OCI-LY1 (cell line): ENCODE data around the gene PKD1.

ENCODE experiments used
- H2AFZ ChIP-seq: fragments of 200-600 bp; sonication (generic), shearing (Covaris generic); 2 replicates; pipeline ENCODE4 v1.6.0; 2014; ENCODE audit warnings: antibody characterized with exemption, mild to moderate bottlenecking, low read length
- H3F3A ChIP-seq: fragments of 200-600 bp; sonication (generic), shearing (Covaris generic); 2 replicates; pipeline ENCODE4 v1.6.0; 2014; ENCODE audit warnings: mild to moderate bottlenecking, antibody characterized with exemption, low read length, moderate library complexity; ENCODE audit not compliant: insufficient read depth
- H3K27ac ChIP-seq: fragments of 200-600 bp; sonication (generic); 2 replicates; pipeline ENCODE4 v1.5.1; 2014; ENCODE audit warnings: low read length, mixed run types, mild to moderate bottlenecking, low read depth; ENCODE audit not compliant: poor library complexity, severe bottlenecking
- H3K27me3 ChIP-seq: fragments of 200-600 bp; sonication (generic); 2 replicates; pipeline ENCODE4 v1.6.0; 2014; ENCODE audit warnings: antibody characterized with exemption, mild to moderate bottlenecking, low read length, moderate library complexity; ENCODE audit not compliant: insufficient read depth
- H3K36me3 ChIP-seq: fragments of 200-600 bp; sonication (generic); 2 replicates; pipeline ENCODE4 v1.6.1; 2014; ENCODE audit warnings: mild to moderate bottlenecking, antibody characterized with exemption, low read length, moderate library complexity, mixed read lengths; ENCODE audit not compliant: insufficient read depth
- H3K4me1 ChIP-seq: fragments of 200-600 bp; sonication (generic); 2 replicates; pipeline ENCODE4 v1.5.1; 2014; ENCODE audit warnings: mild to moderate bottlenecking, low read length, moderate library complexity; ENCODE audit not compliant: insufficient read depth, severe bottlenecking
- H3K4me2 ChIP-seq: fragments of 200-600 bp; sonication (generic), shearing (Covaris generic); 2 replicates; pipeline ENCODE4 v1.6.1; 2014; ENCODE audit warnings: low read length
- H3K4me3 ChIP-seq: fragments of 200-600 bp; sonication (generic); 2 replicates; pipeline ENCODE4 v1.5.1; 2014; ENCODE audit warnings: low read length, low read depth, mild to moderate bottlenecking, mixed read lengths; ENCODE audit not compliant: poor library complexity, severe bottlenecking
- H3K79me2 ChIP-seq: fragments of 200-600 bp; shearing (Covaris generic); 2 replicates; pipeline ENCODE4 v1.6.1; 2016; ENCODE audit warnings: mixed run types, low read length, mixed read lengths; ENCODE audit not compliant: insufficient read depth
- H3K9ac ChIP-seq: fragments of 200-600 bp; sonication (generic), shearing (Covaris generic); 2 replicates; pipeline ENCODE4 v1.6.1; 2014; ENCODE audit warnings: mild to moderate bottlenecking, low read length, mixed read lengths
- H3K9me2 ChIP-seq: fragments of 200-600 bp; sonication (generic), shearing (Covaris generic); 2 replicates; pipeline ENCODE4 v1.6.1; 2014; ENCODE audit warnings: low read depth, mild to moderate bottlenecking, low read length, mixed read lengths
- H3K9me3 ChIP-seq: fragments of 200-600 bp; shearing (Covaris generic); 2 replicates; pipeline ENCODE4 v1.6.1; 2014; ENCODE audit warnings: low read length, mixed read lengths
- H4K20me1 ChIP-seq: fragments of 200-600 bp; sonication (generic), shearing (Covaris generic); 2 replicates; pipeline ENCODE4 v1.6.0; 2016; ENCODE audit warnings: mild to moderate bottlenecking, low read length; ENCODE audit not compliant: insufficient read depth
- CTCF ChIP-seq: fragments of 200-600 bp; sonication (generic), shearing (Covaris generic); IDR thresholded peaks from 2 replicates; pipeline ENCODE4 v1.5.1; 2017; ENCODE audit warnings: mild to moderate bottlenecking, antibody characterized with exemption, low read length, moderate library complexity, mixed read lengths
- EZH2 ChIP-seq: fragments of 200-600 bp; sonication (generic), shearing (Covaris generic); IDR thresholded peaks from 2 replicates; pipeline ENCODE4 v1.8.0; 2017; ENCODE audit warnings: borderline replicate concordance, mixed run types, mild to moderate bottlenecking, antibody characterized with exemption, low read length, moderate library complexity, mixed read lengths

The PKD1 gene

GRCh38 chr16:2054543-2055245 lies 81.0 kb downstream of the PKD1 start:
- Histone ChIP-seq H2AFZ (no peak overlapping the region), H3K79me2 (no peaks in the 10 kb centered on the region), H3F3A (no peaks in the 10 kb centered on the region), H3K9me3 (no peaks in the 10 kb centered on the region), H4K20me1 (no peaks in the 10 kb centered on the region), H3K9ac (no peak overlapping the region), H3K4me3 (no peak overlapping the region), H3K9me2 (no peaks in the 10 kb centered on the region), H3K4me1 (peaks cover 26% of the 10 kb centered on the region), H3K36me3 (peaks cover 34% of the 10 kb centered on the region; the same call in 1 of the 2 replicates), H3K27me3 (no peaks in the 10 kb centered on the region), H3K4me2 (no peak overlapping the region), H3K27ac (peak overlapping the region; percentile 41)
- TF ChIP-seq EZH2 (no peak), CTCF (no peak)

GRCh38 chr16:2053897-2054296 lies 81.8 kb downstream of the PKD1 start:
- no peak for TF ChIP-seq EZH2
- TF ChIP-seq CTCF, result no peak
- Histone ChIP-seq H3K4me1 (peaks cover 26% of the 10 kb centered on the region), H3K27ac (no peak overlapping the region), H3K9me2 (no peaks in the 10 kb centered on the region), H3K4me2 (no peak overlapping the region), H3K27me3 (no peaks in the 10 kb centered on the region), H3K36me3 (peaks cover 34% of the 10 kb centered on the region; the same call in 1 of the 2 replicates), H3K79me2 (no peaks in the 10 kb centered on the region), H4K20me1 (no peaks in the 10 kb centered on the region), H3F3A (no peaks in the 10 kb centered on the region), H3K4me3 (no peak overlapping the region), H3K9ac (no peak overlapping the region), H2AFZ (no peak overlapping the region), H3K9me3 (no peaks in the 10 kb centered on the region)

DNA sequence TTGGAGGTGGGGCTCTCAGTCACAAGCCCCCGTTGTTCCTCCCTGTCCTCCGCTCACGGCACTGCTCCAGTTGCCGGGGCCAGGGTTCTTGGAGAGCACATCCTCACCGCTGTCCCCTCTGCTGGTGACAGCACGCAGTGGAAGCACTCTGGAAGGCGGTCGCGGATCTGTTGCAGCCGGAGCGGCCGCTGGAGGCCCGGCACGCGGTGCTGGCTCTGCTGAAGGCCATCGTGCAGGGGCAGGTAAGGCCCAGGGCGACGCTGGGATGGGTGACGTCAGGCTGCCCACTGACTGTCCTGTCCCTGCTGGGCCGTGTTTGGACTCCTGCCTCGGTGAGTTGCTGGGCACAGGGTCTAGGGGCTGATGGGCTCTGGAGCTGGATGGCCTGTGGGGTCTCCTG lies 82.5 kb downstream of the PKD1 start:
- Histone ChIP-seq H4K20me1 (no peaks in the 10 kb centered on the region), H3K27me3 (no peaks in the 10 kb centered on the region), H3F3A (no peaks in the 10 kb centered on the region), H3K79me2 (no peaks in the 10 kb centered on the region), H3K4me1 (peaks cover 26% of the 10 kb centered on the region), H3K36me3 (peaks cover 34% of the 10 kb centered on the region; the same call in 1 of the 2 replicates), H3K27ac (no peak overlapping the region), H3K9me2 (no peaks in the 10 kb centered on the region), H2AFZ (no peak overlapping the region), H3K4me3 (no peak overlapping the region), H3K9me3 (no peaks in the 10 kb centered on the region), H3K4me2 (no peak overlapping the region), H3K9ac (no peak overlapping the region)
- TF ChIP-seq EZH2, result no peak
- TF ChIP-seq CTCF, result no peak
